Measurements from ENCODE around the gene NFE2L2. TPM values are rescaled to one million over a fixed set of nuclear protein-coding genes. Genes with fewer than 3 reads are reported as not detected.
A peak's percentile ranks its signal among the peaks of the same experiment; 100 is the strongest.
"Not testable (repeated sequence)": the region's sequence is repeated elsewhere in the genome, so short reads cannot be mapped to it uniquely, and the experiment has no call there.

Gene NFE2L2
- total RNA-seq, result 64.1 and 178 TPM in 2 replicates

DNA sequence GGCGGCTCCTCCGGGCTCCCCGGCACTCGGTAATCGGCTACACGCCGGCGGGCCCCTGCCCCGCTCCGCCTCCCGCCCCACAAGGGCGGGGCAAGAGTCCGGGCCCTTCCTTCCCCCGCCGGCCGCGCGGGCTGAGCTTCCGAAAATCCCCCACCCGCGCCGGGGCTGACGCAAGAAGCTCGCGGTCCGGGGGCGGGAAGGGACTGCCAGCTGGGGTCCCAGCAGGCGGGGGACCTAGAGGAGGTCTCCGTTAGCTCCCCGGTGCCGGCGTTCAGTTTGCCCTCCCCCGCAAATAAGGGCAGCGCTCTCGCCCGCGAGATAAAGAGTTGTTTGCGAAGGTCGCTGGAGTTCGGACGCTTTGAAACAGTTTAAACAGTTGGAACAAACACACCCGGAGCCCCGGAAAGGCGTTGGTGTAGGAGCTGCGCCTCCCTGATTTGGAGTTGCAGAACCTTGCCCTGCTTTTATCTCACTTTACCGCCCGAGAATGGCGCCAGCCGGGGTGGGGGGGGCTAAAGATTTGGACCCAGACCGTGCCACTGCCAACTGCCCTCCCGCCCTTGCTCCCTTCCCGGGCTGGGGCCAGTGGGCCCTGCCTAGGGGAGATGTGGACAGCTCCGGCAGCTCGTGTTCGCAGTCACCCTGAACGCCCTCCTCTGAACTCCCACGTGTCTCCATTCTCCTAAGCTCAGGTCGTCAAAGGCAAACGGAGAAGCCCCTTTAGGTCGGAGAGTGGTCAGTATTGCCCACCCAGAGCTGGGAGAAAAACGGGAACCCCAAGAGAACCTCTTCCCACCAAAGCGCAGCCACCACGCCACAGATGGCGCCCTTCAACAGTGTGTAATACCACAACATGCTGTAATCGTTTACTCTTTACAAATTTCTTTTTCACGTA is at the start of gene NFE2L2:
NFE2L2 (minus strand) TSS at position 35 of the 895 bp plus-strand sequence. CDS start 151 bp downstream, outside the sequence.
- DNase-seq (ENCODE audit: low read depth), result peak; percentile 74

DNA sequence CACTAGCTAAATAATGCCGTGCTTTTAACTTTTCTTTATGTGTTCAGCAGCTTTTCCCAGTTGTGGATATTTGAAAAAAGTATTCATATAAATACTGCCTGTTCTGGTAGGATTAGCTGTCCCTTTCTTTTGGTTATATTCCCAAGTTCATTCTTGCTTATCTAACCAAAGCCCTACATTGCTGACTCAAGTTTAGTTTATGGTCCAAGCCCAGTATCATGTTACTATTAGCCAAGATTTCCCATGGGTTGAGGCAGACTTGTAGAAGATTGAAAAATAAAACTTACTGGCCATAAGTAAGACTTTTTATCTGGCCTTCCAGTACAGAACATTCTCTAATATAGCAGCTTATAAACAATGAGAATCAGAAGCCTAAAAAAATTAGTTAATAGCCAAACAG is 49.7 kb upstream of the NFE2L2 start:
- DNase-seq (ENCODE audit: low read depth), result peak; percentile 65

DNA sequence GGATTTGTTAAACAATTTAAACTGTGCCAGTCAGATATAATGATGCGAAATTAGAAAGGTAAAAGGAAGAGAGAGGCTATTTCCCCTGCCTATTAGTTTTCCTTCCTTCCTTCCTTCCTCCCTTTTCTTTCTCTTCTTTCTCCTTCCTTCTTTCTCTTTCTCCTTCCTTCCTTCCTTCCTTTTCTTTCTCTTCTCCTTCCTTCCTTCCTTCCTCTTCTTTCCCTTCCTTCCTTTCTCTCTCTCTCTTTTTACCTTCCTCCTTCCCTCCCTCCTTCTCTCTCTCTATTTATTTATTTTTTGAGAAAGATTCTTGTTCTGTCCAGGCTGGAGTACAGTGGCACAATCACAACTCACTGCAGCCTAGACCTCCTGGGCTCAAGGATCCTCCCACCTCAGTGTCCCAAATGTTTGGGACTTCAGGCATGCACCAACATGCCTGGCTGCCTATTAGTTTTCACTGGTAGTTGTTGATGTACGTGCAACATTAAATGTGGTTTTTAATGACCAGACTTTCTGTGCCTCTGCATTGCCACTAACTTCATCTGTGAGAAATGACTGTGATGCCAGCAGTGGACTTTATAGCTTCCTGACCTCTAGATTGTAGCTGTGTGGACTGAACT is 48.7 kb upstream of the NFE2L2 start:
- no peak for DNase-seq (ENCODE audit: low read depth)

DNA sequence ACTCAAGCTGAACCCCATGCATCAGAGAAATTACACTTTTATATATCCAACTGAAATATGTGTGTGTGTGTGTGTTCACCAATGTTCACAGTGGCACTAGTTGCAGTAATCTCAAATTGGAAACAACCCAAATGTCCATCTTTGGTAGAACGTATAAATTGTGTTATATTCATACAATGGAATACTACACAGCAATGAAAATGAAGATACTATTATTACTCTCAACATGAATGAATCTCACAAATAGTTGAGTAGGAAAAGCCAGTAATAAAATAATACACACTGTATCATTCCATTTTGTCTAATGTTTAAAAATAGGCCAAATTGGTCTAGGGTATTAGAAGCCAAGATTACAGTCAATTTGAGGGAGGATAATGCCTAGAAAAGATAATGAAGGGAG is 48.0 kb upstream of the NFE2L2 start:
- no peak for DNase-seq (ENCODE audit: low read depth)

DNA sequence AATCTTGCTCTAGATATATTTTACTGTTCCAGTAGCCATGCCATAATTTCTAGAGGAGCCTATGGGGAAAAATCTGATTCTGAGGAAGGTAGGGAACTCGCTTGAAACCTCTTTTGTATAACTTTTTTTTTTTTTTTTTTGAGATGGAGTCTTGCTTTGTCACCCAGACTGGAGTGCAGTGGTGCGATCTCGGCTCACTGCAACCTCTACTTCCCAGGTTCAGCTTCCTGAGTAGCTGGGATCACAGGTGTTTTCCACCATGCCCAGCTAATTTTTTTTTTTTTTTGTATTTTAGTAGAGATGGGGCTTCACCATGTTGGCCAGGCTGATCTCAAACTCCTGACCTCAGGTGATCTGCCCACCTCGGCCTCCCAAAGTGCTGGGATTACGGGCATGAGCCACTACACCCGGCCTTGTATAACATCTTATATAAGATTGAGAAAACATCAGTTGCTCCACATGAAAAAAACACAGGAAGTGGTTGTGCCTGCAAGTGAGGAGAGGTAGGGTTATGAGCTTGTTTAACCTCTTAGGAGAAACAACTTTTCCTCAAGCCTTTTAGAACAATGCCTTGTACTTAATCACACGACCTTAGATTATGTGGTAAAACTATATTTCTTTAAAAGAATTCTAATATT is 45.3 kb upstream of the NFE2L2 start:
- DNase-seq (ENCODE audit: low read depth), result not testable (repeated sequence)

DNA sequence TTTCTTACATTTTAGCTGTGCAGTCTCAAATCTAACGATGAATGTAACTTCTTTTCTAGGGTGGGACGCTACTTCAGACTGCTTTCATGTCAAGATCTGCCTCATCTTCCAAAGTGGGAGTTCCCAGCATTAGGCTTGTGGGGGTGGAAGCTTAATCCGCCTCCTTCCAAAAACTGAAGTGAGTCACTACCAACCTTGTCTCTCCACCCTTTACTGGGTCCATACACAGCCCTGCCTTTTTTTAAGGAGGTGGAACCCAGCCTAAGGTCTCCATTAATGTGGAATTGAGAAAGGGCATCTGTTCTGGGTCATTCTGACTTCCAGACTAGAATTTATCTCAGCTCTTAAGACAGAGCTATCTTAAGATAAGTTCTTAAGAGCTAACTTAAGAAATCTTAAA is 42.0 kb upstream of the NFE2L2 start:
- no peak for DNase-seq (ENCODE audit: low read depth)

DNA sequence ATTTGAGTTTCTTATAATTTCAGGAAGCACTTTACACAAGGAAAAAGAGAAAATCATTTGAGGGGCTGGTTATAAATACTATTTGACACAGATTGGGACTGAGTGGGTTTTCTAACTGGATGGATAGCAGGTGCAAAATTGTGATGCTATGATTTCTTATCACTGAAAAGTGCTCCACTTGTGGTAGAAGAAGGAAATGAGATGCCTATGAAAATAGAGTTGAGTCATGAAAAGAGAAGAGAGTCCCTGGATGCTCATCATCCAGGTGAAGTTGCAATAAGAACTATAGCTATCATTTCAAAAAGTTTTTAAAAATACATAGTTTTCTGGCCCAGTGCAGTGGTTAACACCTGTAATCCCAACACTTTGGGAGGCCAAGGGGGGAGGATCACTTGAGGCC is 39.4 kb upstream of the NFE2L2 start:
- DNase-seq (ENCODE audit: low read depth), result no peak

DNA sequence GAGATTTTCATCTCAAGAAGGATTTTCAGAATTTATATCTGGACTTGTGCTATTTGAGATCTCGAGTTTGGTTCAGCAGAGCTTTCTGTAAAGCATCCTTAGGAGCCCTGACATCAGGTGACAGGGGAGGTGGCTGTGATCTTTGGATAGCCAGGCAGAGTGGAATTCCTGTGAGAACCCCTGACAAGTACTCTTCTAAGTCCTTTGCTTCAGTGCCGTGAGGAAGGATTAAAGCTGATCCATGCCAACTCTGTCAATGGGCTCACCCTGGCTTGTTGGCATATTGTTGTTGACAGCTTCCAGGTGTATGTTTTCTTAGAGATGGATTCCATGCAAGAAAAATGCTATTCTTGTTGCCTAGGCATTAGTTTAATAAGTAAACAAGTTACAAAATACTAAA is 38.0 kb upstream of the NFE2L2 start:
- peak; percentile 26 for DNase-seq (ENCODE audit: low read depth)

DNA sequence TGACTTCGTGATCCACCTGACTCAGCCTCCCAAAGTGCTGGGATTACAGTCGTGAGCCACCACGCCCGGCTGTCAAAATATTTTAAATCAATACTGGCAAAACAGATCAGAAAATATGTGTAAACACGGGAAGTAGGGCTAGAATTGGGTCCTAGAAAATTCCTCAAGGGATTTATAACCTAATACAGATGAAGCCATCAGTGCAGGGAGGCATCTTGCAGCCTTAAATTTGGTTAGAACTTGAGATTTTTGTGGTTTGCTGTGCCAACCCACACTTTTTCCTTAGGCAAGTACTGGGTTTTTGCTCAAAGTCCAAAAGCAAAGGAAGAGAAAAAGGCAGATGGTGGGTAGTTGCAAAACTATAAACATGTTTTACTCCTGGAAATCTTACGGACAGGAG is 33.7 kb upstream of the NFE2L2 start:
- DNase-seq (ENCODE audit: low read depth), result peak; percentile 35

DNA sequence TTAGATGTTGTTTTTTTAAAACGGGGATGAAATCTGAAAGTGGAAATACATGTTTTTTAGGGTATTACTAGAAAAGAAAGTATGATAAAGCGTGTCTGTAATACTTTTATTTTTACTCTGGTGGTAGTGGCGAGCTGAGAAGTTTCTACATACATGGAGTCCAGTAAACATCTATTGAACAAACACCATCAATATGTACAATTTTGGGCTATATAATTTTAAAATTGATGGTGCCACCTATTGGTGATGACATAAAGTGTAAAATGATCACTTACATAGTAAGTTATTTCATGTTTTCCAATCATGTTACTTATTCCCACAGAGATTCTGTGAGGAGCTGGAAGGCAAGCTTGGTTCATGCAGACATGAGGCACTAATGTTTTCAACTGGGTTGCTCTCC is 31.5 kb upstream of the NFE2L2 start:
- DNase-seq (ENCODE audit: low read depth), result peak; percentile 50

DNA sequence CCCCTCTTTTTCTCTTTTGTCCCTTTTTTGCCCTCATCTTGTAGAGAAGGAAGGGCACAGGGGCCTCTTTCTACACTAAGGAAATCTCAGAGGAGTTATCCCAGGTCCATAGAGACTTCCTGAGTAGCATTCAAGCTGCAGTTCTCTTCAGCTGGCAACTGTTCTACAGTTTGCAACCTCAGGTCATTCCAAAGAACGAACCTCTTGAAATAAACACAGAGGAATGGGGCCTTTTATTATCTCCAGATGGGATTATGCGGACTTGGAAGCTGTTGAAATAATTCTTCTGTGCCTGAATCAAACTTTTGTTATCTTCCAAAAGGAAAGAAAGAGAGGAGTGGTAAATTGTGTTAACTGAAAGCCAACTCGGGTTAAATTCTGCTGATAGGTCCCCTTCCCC is 31.0 kb upstream of the NFE2L2 start:
- no peak for DNase-seq (ENCODE audit: low read depth)

DNA sequence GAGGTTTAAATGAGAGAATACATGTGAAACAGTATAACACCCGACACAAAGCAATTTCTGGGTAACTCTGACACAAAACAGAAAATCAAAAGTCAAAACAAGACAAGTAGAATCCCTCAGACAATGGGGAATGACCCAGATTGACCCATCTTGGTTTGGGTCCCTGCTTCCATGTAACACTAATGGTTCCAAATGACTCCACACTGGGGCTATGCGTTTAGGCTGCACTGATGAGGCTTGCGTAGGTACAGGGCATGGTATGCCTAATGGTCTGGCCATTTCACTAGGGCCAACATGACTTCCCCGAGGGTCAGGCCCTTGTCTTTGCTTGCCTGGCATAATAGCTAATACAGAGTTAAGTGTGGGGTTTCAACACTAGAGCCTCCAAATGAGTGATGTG is 27.2 kb upstream of the NFE2L2 start:
- no peak for DNase-seq (ENCODE audit: low read depth)

DNA sequence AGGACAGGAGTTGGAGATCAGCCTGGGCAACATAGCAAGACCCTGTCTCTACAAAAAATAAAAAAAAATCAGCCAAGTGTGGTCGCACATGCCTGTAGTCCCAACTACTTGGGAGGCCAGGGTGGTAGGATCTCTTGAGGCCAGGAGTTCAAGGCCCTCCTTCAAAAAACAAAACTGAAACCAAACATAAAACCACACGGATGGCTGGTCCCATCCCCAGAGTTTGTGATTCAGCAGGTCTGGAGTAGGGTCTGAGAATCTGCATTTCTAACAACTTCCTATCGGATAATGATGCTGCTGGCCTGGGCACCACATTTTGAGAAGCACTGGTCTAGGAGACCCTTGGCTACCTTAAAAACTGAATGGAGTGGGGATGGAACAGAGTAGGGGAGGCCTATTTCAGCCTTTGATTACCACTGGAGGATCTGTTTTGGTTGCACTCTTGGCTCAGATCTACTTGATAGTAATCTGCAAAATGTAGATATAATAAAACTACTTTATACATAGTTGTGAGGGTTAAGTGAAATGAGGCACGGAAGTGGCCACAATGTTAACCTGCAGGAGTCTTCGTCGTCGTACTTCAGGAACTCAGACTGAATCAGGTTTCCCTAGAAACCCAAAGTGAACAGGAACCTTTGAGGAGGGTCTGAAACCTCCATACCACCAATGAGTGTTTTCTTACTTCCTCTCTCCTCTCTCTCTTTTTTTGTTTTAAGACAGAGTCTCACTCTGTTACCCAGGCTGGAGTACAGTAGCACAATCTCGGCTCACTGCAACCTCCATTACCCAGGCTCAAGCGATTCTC is 25.5 kb upstream of the NFE2L2 start:
- no peak for DNase-seq (ENCODE audit: low read depth)

DNA sequence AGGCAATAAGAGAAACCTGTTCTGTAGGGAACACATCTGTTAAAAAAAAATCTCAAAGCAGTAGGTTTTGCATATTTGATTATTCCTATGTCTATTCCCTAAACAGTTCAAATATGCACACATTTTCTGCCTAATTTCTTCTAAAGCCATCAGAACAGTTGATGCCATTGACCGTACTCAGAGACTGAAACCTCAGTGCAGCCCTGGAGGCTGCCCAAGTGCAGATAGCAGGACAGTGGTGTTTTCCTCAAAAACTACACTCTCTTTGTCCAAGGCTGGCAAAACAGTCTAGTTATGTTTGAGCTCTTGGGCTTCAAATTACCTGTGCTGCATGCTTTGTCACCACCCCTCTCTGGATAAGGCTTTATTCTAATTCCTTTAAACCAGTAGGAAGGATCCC is 23.3 kb upstream of the NFE2L2 start:
- no peak for DNase-seq (ENCODE audit: low read depth)

DNA sequence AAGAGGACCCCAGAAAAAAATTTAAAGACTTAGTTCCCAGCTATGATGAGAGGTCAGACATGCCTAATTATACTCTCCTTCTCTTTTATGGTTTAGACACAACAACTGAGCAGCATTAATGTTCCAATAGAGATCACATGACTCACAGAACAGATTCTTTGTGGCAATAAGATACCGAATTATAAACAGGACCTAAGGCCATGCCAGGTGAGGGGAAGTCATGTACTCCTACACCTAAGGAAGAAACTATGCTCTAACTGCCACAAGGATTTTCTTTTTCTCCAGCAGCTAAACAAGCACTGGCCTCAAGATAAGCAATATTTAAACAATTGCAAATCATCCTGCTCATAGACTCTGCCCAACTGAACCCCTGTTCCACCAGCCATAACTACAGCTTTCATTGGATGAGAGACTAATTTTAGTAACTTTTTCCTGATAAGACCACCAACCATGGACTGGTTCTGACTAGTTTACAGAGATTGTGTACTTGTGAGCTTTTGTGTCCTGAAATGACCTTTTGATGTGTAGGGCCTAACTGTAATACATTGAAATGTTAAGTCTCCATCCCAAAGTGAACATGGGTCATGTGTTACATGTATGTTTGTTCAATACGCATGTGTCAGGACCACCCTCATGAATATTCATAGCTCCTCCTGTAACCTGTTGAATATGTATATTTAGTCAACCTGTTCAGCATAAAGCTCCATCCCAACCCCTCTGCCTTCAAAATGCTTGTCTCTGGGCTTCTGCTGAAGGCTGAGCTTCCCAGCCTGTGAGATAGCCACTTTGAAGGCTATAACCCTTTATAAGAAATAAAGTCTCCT is 21.6 kb upstream of the NFE2L2 start:
- peak; percentile 69 for DNase-seq (ENCODE audit: low read depth)

DNA sequence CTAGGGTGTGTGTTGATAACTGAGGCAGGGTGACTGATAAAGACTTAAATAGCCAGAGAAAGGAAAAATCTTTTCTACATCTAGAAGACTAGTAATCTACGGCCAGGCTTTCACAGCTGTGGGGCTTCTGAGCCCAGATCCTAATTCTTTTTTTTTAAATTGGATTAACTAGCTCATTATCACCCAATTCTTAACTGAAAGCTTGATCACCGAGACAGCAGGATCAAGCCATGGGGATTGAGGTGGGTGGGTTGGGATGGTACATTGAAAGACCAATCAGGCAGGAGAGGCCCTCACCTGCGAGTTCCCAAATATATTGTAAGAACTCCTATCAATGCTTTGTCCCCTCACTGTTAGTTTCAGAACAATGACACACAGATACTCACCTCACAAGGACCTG is 20.0 kb upstream of the NFE2L2 start:
- DNase-seq (ENCODE audit: low read depth), result no peak

DNA sequence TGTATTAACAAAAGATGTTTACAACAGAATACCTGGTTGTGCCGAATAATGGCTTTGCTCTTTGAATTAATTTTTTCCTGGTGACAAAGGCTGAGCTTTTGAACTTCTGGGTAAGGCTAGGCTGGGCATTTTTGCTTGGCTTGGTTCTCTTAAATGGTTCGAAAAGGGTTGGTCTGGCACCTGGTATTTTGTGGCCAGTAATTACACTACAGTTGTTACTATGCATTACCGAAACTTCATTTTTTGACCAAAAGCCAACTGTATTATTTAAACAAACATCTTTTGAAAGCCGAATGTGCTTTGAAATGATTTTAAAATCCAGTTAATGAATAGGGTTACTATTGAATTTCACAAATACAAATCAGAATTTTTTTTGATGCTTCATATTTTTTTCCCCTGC is 19.4 kb upstream of the NFE2L2 start:
- DNase-seq (ENCODE audit: low read depth), result no peak

DNA sequence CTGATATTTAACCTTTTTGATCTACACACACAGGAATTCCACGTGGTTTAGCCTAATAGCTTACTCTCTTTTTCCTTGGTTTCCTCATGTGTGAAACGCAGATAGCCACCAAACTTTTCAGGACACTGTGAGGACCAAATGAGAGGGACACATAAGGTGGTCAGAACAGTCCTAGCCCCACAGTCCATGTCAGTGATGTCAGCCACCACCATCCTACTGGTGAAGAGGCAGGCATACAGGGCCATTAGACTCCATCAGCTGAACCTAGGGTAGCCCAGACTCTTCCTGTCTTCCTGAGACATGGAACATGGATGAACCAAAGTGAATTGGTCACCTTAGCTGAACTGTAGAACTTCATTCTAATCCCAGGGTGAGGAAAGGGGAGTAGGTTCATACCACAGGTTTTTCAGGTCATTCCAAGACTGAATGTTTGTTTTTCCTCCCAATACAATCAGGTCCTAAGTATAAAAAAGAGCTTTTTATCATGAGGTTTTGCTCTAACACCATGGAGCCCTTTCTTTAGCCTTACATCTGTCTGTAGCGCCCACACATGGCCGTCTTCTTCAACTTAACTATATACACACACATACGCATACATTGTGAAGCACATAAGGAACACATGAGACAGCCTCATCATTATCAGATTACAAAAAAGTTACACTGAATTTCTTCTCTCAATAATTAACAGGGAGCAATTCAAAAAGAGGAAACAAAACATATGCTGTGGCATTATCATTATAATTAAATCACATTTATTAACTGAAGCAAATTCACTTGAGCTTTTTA is 18.5 kb upstream of the NFE2L2 start:
- DNase-seq (ENCODE audit: low read depth), result no peak

DNA sequence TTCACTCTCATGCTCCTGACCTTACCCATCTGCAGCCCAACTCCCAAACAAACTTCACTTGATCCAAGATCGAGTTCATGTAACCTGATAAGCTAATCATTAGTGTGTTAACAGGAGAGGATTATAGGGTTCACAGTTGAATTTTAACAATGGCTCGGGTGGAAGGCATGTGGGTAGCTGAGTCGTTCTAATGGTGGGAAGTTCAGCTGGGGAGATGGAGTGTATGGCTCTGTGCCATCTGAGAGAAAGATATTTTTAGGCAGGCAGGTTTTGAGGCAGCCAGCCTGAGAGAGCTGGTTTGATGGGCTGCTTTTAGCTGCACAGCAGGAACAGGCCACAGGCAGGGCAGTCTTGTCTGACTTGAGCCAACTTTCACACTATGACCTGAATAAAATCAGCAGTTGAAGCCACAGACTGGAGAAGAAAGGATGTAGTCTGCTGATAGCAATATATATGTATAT is 17.7 kb upstream of the NFE2L2 start:
- DNase-seq (ENCODE audit: low read depth), result peak; percentile 97

All from renal cortical epithelial cell (primary cell).